Measurements from ENCODE around the gene RAB31.

RAB31 gene

GRCh38 chr18:9834551-9834950 lies 126.5 kb downstream of the RAB31 start:
- Histone ChIP-seq H4K20me1 (ENCODE audit: insufficient read depth, low read length) (no peaks in the 10 kb centered on the region; the same call in 1 of the 2 replicates), H3K79me2 (ENCODE audit: insufficient read depth, low read length) (no peaks in the 10 kb centered on the region), H3K9me3 (ENCODE audit: insufficient read depth, low read length, severe bottlenecking) (no peaks in the 10 kb centered on the region), H3K27ac (ENCODE audit: low read length) (no peak overlapping the region), H2AFZ (ENCODE audit: low read depth, low read length) (no peak overlapping the region), H3K27me3 (ENCODE audit: insufficient read depth, low read length, poor library complexity) (peaks cover 21% of the 10 kb centered on the region), H3K9ac (ENCODE audit: low read depth, low read length) (no peak overlapping the region), H3K4me1 (ENCODE audit: insufficient read depth, low read length) (no peaks in the 10 kb centered on the region), H3K4me3 (ENCODE audit: low read depth in 1 of 2, low read length in 2 of 2) (no peak overlapping the region), H3K4me2 (ENCODE audit: insufficient read depth, low read length) (no peak overlapping the region), H3K36me3 (ENCODE audit: insufficient read depth, low read length) (no peaks in the 10 kb centered on the region)
- ATAC-seq (ENCODE audit: insufficient read depth, low read depth) (no peak), DNase-seq (no peak)
- TF ChIP-seq EZH2 (IDR thresholded peaks at IDR 0.05; ENCODE audit: borderline replicate concordance, low read depth, low read length, severe bottlenecking): no peak

- ATAC-seq (ENCODE audit: insufficient read depth, low read depth): no peak
- Histone ChIP-seq H3K9me3 (ENCODE audit: insufficient read depth, low read length, severe bottlenecking) (no peaks in the 10 kb centered on the region), H2AFZ (ENCODE audit: low read depth, low read length) (no peak overlapping the region), H3K27me3 (ENCODE audit: insufficient read depth, low read length, poor library complexity) (peaks cover 22% of the 10 kb centered on the region), H3K79me2 (ENCODE audit: insufficient read depth, low read length) (no peaks in the 10 kb centered on the region), H3K4me1 (ENCODE audit: insufficient read depth, low read length) (no peaks in the 10 kb centered on the region), H3K9ac (ENCODE audit: low read depth, low read length) (no peak overlapping the region), H3K27ac (ENCODE audit: low read length) (no peak overlapping the region), H4K20me1 (ENCODE audit: insufficient read depth, low read length) (no peaks in the 10 kb centered on the region; the same call in 1 of the 2 replicates), H3K36me3 (ENCODE audit: insufficient read depth, low read length) (no peaks in the 10 kb centered on the region), H3K4me3 (ENCODE audit: low read depth in 1 of 2, low read length in 2 of 2) (no peak overlapping the region), H3K4me2 (ENCODE audit: insufficient read depth, low read length) (no peak overlapping the region)
- DNase-seq: no peak
- TF ChIP-seq CTCF (IDR thresholded peaks at IDR 0.05; ENCODE audit: borderline replicate concordance, extremely low read depth, low read length, poor library complexity, severe bottlenecking) (no peak), EZH2 (IDR thresholded peaks at IDR 0.05; ENCODE audit: borderline replicate concordance, low read depth, low read length, severe bottlenecking) (no peak)
These were observed 127.1 kb downstream of the RAB31 start for GRCh38 chr18:9835113-9835755.

GRCh38 chr18:9835825-9836224 lies 127.7 kb downstream of the RAB31 start:
- Histone ChIP-seq H3K36me3 (ENCODE audit: insufficient read depth, low read length) (no peaks in the 10 kb centered on the region), H3K27me3 (ENCODE audit: insufficient read depth, low read length, poor library complexity) (peaks cover 26% of the 10 kb centered on the region), H3K4me2 (ENCODE audit: insufficient read depth, low read length) (no peak overlapping the region), H3K9me3 (ENCODE audit: insufficient read depth, low read length, severe bottlenecking) (no peaks in the 10 kb centered on the region), H3K9ac (ENCODE audit: low read depth, low read length) (no peak overlapping the region), H3K4me3 (ENCODE audit: low read depth in 1 of 2, low read length in 2 of 2) (no peak overlapping the region), H3K27ac (ENCODE audit: low read length) (no peak overlapping the region), H2AFZ (ENCODE audit: low read depth, low read length) (no peak overlapping the region), H3K4me1 (ENCODE audit: insufficient read depth, low read length) (no peaks in the 10 kb centered on the region), H4K20me1 (ENCODE audit: insufficient read depth, low read length) (no peaks in the 10 kb centered on the region; the same call in 1 of the 2 replicates), H3K79me2 (ENCODE audit: insufficient read depth, low read length) (no peaks in the 10 kb centered on the region)
- ATAC-seq (ENCODE audit: insufficient read depth, low read depth) (no peak), DNase-seq (no peak)
- no peak for TF ChIP-seq CTCF (IDR thresholded peaks at IDR 0.05; ENCODE audit: borderline replicate concordance, extremely low read depth, low read length, poor library complexity, severe bottlenecking)
- no peak for TF ChIP-seq EZH2 (IDR thresholded peaks at IDR 0.05; ENCODE audit: borderline replicate concordance, low read depth, low read length, severe bottlenecking)

DNA sequence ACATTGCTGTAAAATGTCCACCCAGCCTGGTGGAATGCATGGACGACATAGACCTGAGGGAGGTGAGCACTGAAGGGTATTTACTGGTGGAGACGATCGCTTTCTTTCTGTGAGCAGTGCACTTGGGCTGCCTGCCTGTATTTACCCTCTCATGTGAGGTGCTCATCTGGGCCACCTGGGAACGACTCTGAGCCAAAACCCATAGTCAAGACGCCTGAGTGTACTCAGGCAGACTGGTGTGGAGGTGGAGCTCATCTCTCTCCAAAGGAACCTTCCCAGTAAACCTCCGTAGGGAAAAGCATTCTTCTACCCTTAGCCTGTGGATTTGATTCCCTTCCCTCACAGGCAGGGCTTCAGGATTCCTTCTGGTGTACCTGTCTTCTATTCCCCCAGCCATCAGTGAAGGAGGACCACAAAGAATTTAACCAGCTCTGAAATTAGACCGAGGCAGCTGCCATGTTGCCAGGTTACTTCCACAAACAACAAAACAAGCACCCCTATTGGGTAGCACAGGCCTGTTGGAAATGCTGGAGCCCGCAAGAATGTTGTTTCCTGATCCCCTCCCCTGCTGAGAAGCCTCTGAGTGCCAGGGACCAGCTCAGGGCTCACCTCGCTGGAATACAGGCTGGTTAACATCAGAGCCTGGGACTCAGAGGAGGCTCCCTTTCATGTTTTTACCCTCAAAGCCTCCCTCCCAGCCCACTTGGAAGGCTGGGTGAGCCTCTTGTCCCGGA lies 130.2 kb downstream of the RAB31 start:
- Histone ChIP-seq H3K79me2 (ENCODE audit: insufficient read depth, low read length) (no peaks in the 10 kb centered on the region), H3K9ac (ENCODE audit: low read depth, low read length) (no peak overlapping the region), H3K9me3 (ENCODE audit: insufficient read depth, low read length, severe bottlenecking) (no peaks in the 10 kb centered on the region), H3K27me3 (ENCODE audit: insufficient read depth, low read length, poor library complexity) (peaks cover 26% of the 10 kb centered on the region), H3K4me1 (ENCODE audit: insufficient read depth, low read length) (no peaks in the 10 kb centered on the region), H3K4me2 (ENCODE audit: insufficient read depth, low read length) (no peak overlapping the region), H3K4me3 (ENCODE audit: low read depth in 1 of 2, low read length in 2 of 2) (no peak overlapping the region), H2AFZ (ENCODE audit: low read depth, low read length) (no peak overlapping the region), H3K36me3 (ENCODE audit: insufficient read depth, low read length) (no peaks in the 10 kb centered on the region), H4K20me1 (ENCODE audit: insufficient read depth, low read length) (no peaks in the 10 kb centered on the region), H3K27ac (ENCODE audit: low read length) (no peak overlapping the region)
- no peak for DNase-seq
- ATAC-seq (ENCODE audit: insufficient read depth, low read depth): no peak
- TF ChIP-seq EZH2 (IDR thresholded peaks at IDR 0.05; ENCODE audit: borderline replicate concordance, low read depth, low read length, severe bottlenecking): no peak

Data from DND-41 (cell line).